ENCODE results near the gene PPT2.

DNA sequence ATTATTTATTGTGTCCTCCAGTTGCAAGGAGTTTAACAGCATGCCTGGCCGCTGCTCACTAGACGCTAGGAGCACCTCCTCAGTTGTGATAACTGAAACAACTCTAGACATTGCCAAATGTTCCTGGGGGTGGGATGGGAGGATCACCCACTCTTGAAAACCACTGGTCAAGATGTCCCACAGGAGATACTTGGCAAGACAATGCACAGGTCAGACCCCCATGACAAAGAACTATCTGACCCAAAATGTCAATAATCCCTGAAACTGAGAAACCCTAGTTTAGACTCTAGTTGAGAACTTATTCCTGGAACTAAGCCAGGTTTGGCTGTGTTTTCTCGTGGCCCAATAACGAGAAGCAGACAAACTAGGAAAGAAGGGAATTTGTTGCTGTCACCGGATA, 14.4 kb upstream of the PPT2 start:
- TF ChIP-seq, protein P1, sequence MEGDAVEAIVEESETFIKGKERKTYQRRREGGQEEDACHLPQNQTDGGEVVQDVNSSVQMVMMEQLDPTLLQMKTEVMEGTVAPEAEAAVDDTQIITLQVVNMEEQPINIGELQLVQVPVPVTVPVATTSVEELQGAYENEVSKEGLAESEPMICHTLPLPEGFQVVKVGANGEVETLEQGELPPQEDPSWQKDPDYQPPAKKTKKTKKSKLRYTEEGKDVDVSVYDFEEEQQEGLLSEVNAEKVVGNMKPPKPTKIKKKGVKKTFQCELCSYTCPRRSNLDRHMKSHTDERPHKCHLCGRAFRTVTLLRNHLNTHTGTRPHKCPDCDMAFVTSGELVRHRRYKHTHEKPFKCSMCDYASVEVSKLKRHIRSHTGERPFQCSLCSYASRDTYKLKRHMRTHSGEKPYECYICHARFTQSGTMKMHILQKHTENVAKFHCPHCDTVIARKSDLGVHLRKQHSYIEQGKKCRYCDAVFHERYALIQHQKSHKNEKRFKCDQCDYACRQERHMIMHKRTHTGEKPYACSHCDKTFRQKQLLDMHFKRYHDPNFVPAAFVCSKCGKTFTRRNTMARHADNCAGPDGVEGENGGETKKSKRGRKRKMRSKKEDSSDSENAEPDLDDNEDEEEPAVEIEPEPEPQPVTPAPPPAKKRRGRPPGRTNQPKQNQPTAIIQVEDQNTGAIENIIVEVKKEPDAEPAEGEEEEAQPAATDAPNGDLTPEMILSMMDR (IDR thresholded peaks at IDR 0.05; ENCODE audit: poor library complexity), result no peak
- TF ChIP-seq EZH2phosphoT487 (IDR thresholded peaks at IDR 0.05; ENCODE audit: low read depth, severe bottlenecking, unreplicated experiment), result no peak
